ENCODE results near the gene DHX35.
"Not testable (repeated sequence)": the region's sequence is repeated elsewhere in the genome, so short reads cannot be mapped to it uniquely, and the experiment has no call there.

The DHX35 gene

GRCh38 chr20:38941726-38942389 lies 20.3 kb upstream of the DHX35 start:
- no peak for DNase-seq

DNA sequence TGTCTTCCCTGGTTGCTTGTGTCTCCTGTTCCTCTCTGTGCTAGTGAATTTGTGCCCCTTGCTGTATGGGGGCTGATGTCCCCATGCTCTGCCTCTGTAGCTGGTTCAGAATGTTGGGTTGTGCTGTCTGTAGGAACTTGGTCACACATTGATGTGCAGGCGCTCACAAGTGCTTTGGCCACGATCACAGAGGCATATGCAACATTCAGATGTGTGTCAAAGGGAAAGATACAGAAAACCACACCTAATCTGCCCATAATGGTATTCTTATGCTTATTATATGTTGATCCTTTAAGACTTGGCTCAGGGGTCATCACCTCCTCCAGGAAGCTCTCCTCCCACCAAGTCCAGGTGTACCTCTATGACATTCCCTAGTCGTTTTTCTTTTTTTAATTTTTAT lies 17.1 kb upstream of the DHX35 start:
- no peak for DNase-seq

- DNase-seq, result no peak
Measured at GRCh38 chr20:38946836-38947235, 15.3 kb upstream of the DHX35 start.

GRCh38 chr20:38947931-38948362 lies 14.2 kb upstream of the DHX35 start:
- no peak for DNase-seq

DNA sequence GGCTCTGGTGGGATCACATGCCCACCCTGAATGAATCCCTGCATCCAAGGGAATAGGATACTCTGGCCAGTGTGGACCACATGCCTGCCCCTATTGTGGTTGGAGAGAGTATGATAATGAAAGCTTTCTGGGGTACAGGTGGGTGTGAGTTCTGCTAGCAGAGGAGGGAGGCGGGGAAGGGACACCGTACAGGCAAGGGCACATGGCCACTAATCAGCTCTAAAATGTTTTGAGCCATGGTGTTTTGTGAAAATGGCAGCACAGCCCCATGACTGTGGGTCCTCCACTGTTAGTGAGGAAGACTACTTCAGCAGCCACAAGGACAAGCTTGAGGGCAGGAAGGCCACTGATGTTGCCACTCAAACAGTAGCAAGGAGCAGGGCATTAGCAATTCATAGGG lies 11.9 kb upstream of the DHX35 start:
- no peak for DNase-seq

GRCh38 chr20:38951611-38952010 lies 10.5 kb upstream of the DHX35 start:
- DNase-seq, result no peak

DNA sequence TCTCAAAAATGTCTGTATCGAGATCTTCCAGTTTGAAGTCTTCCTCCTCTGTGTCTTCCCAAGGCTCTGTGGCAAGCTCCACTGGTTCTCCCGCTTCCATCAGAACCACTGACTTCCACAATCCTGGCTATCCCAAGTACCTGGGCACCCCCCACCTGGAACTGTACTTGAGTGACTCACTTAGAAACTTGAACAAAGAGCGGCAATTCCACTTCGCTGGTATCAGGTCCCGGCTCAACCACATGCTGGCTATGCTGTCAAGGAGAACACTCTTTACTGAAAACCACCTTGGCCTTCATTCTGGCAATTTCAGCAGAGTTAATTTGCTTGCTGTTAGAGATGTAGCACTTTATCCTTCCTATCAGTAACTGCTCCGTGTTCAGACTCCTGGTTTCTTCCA lies 10.0 kb upstream of the DHX35 start:
- no peak for DNase-seq

GRCh38 chr20:38953630-38954340 lies 8.4 kb upstream of the DHX35 start:
- no peak for DNase-seq

- DNase-seq, result no peak
Measured at GRCh38 chr20:38957235-38957876, 4.8 kb upstream of the DHX35 start.

- no peak for DNase-seq
Measured at GRCh38 chr20:38957915-38958485, 4.1 kb upstream of the DHX35 start.

DNA sequence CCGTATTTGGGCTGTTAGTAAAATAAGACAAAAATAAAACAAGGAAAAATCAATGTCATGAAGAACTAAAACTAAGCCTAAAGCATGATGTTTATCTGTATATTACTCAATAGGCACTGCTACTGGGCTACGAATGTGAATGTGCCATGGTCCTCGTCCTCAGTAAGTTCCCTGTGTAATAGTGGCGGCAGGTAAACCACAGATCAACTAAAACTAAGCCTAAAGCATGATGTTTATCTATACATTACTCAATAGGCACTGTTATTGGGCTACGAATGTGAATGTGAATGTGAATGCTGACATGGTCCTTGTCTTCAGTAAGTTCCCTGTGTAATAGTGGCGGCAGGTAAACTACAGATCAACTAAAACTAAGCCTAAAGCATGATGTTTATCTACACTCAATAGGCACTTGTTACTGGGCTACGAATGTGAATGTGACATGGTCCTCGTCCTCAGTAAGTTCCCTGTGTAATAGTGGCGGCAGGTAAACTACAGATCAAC lies 1.9 kb upstream of the DHX35 start:
- DNase-seq, result not testable (repeated sequence)

DNA sequence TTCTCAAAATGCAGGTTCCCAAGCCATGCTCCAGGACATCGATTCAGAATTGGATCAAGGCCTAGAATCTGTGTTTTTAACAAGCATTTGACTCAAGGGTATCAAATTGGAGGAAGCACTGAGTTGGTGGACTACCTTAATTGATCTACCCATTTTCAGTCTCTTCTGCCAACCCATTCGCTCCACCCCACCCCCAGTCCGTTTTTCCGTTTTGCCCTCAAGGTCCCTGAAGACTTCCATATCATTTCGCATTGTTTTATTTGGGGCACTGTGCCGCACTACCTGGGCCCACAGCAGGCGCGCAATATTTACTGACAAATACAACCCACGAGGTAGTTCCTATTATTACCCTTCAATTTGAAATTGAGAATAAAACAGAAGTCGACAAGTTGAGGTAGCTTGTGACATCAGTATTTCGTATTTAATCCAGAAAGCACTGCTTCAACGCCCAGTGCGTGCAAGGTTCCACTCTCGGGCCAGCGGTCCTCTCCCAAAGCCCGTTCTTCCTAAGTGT lies 557 bp upstream of the DHX35 start:
- DNase-seq, result peak; percentile 27

DNA sequence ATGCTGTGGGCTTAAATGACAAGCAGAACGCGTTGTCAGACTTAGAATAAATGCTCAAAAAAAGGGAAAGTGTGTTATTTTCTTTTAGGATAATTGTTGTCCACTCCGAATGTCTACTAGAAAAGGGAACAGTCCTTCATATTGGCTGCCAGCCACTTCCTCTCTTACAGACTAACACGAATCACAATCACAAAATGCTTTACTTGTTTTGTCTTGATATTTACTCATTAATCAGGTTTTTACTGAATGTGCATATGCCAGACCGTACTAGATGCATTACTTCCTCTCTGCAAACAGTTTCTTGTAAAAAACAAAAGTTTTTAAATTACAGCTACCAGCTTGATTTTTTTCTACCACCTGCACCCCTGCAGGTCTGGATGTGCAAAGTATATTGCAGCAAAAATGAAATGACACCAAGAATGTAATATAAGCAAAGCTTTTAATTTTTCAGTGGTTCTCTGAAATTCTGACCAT lies 821 bp downstream of the DHX35 start:
- DNase-seq, result no peak

DNA sequence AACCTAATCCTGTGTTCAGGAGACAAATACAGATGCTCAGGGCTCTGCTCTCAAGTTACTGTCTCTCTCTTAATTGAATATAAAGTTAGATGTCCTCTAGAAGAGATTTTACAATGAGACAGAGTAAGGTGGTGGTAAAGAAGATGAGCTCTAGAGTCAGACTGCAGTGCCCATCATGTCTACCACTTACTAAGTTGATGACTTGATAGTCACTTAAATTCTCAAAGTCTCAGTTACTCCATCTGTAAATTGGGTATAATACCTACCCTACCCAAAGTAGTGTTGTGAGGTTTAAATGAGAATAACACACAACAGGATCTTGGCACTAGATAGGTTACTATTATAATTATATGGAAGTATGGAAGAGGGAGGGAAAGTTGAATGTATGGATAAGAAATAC lies 1.6 kb downstream of the DHX35 start:
- DNase-seq, result no peak

- DNase-seq, result no peak
Measured at GRCh38 chr20:38965264-38965663, 3.1 kb downstream of the DHX35 start.

DNA sequence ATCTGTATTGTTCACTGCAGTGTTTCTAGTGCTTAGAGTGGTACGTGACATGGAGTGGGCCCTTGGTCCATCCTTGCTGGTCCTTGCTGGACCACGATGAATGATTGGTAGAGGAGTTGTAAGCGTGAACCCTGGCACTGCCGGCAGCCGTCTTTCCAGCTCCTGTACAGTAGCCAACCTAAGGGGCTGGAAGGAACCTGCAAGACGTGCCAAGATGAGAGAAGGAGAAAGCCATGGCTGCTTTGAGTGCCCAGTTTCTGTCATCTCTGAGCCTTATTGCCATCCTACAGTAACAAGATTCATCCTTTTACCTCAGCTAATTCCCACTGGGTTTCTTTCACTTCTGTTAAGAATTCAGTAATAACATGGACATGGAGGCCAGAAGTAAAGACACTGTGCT lies 5.9 kb downstream of the DHX35 start:
- no peak for DNase-seq

DNA sequence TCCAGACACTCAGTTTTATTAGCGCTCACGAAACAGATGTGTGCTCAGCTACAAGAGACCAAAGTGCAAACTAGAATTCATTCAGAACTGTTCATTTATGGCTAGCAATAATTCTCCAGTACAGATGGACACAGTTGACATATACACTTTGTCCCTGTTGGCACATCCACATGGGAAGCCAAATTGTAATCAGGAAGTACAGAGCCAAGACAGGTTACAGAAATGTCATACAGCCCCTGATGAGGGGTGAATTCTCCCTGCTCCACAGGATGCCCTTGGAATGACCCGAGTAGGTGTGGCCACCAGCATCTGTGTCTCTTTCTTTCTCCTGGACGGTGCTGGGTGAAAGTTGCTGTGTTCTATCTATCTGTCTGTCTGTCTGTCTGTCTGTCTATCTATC lies 7.6 kb downstream of the DHX35 start:
- no peak for DNase-seq

GRCh38 chr20:38970302-38970701 lies 8.2 kb downstream of the DHX35 start:
- no peak for DNase-seq

DNA sequence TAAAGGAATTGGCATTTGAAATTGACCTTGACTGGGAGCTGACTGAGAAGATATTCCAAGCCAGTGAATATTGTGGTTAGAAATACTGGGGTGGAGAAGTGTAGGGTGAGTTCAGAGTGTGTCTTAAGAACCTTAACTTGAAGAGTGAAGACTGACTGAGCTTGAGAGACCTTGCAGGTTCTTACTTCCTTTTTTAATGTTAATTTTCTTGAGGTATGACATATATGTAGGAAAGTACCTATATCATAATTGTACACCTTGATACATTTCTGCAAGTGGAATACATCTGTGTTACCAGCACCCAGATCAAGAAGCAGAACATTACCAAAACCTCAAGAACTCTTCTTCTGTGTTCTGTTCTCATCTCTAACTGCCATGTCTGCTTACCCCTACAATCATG lies 11.0 kb downstream of the DHX35 start:
- DNase-seq, result no peak

GRCh38 chr20:38973645-38974044 lies 11.5 kb downstream of the DHX35 start:
- no peak for DNase-seq

DNA sequence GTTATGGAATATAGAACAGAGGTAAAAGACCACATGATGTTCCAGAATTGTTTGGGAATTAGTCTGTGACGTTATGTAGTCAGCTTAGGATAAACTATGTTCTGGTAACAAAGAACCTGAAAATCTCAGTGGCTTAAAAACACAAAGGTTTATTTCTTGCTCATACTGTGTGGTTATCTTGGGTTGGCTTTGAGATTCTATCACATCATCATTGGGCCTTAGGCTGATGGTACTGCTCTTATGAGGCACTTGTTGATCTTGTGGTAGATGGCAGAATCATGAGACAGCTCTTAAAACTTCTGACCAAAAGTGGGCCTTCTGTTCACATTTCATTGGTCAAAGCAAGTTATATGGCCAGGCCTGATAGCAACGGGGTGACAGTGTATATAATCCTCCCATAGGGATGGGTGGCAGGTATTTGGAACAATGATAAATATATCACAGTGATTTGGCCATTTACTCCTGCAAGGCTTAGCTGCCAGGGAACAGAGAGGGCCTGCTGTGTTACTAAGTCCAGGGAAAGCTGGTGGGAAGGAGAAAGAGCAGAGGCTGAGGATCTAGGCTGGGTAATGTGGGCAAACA lies 13.5 kb downstream of the DHX35 start:
- no peak for DNase-seq

GRCh38 chr20:38979434-38979833 lies 17.3 kb downstream of the DHX35 start:
- no peak for DNase-seq

DNA sequence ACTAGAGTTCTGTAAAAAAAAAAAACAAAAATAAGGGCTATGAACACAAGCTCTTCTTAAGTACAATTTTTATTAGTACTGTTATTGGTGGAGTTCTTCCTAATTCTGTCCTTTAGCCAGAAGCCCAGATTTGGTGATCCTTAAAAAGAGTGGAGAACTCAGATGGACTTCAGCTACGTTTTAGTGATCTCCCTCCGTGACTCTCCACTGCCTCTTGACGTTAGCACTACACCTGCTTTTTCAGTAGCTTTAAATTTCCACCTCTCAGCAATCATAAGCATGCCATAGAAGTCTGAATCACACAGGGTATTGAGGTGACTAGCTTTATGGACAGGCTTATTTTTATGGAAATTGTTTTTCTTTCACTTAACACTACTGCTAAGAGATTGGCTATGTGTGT lies 17.7 kb downstream of the DHX35 start:
- DNase-seq, result no peak
